Uterus (tissue), 4 donors: Measurements from ENCODE around the gene GRK5. TPM values are rescaled to one million over a fixed set of nuclear protein-coding genes. Genes with fewer than 3 reads are reported as not detected.

Experiments
- DNase-seq, 2 donors: peaks; one replicate each; pipeline ENCODE4 v3.0.0-alpha.2; 2019 to 2020
- H3K27ac ChIP-seq, 2 donors: fragments of 200-600 bp; sonication (generic); 1 replicate in 1 of 2; 2 replicates in 1 of 2; pipeline ENCODE4 v1.5.1; 2016 to 2018
- H3K27me3 ChIP-seq, 2 donors: fragments of 200-600 bp; sonication (generic); one replicate each; pipeline ENCODE4 v1.5.1; 2018 to 2019; ENCODE audit warnings: control low read depth in 1 of 2
- H3K36me3 ChIP-seq, 2 donors: fragments of 200-600 bp; sonication (generic); one replicate each; pipeline ENCODE4 v1.5.1; 2019; ENCODE audit warnings: control low read depth in 1 of 2
- H3K4me1 ChIP-seq, 2 donors: fragments of 200-600 bp; sonication (generic); one replicate each; pipeline ENCODE4 v1.5.1; 2018 to 2019; ENCODE audit warnings: control low read depth in 1 of 2
- H3K4me3 ChIP-seq, 2 donors: fragments of 200-600 bp; sonication (generic); 1 replicate in 1 of 2; 2 replicates in 1 of 2; pipeline ENCODE4 v1.5.1; 2018 to 2019; ENCODE audit warnings: mild to moderate bottlenecking in 1 of 2
- H3K9me3 ChIP-seq, 2 donors: fragments of 200-600 bp; sonication (generic); one replicate each; pipeline ENCODE4 v1.5.1; 2019; ENCODE audit warnings: control low read depth in 1 of 2
- POLR2A ChIP-seq, 2 donors: fragments of 450-650 bp; IDR thresholded peaks; one replicate each; pipeline ENCODE4 v1.6.1; 2016; ENCODE audit warnings: antibody characterized with exemption in 2 of 2, mild to moderate bottlenecking in 1 of 2, moderate library complexity in 1 of 2
- intact Hi-C: fragments of 100-400 bp; cut with DNase I; formaldehyde crosslinking; loops from one replicate; pipeline ENCODE4 v1.15.1; 2023; ENCODE audit warnings: low total_unique reads
- total RNA-seq, 4 donors: library from RNA; depleted of rRNA in 3 of 4; stranded (reverse); fragments of >200 nt in 3 of 4; gene quantifications; one replicate each; pipeline versions ENCODE4 v1.1.0 to v1.2.4, GENCODE V29; 2014 to 2023
- TF ChIP-seq, protein P1 (sequence below), 4 experiments: fragments of 200-600 bp in 2 of 4; fragments of 450-650 bp in 2 of 4; sonication (generic) in 2 of 4; IDR thresholded peaks; one replicate each; pipeline ENCODE4 v1.5.1; 2016 to 2019; ENCODE audit warnings: antibody characterized with exemption in 4 of 4, mild to moderate bottlenecking in 2 of 4, moderate library complexity in 1 of 4
- donor health status: DM: yes; HTN: yes; CAD: no.

The GRK5 gene
- total RNA-seq, 4 donors from 2014 or later, result 11.6 to 34.6 (median 14.1) TPM

- Histone ChIP-seq H3K36me3 (no peaks in the 10 kb centered on the region), H3K9me3 (no peaks in the 10 kb centered on the region), H3K4me1 (peaks cover 10 to 11% of the 10 kb centered on the region in 2 donors), H3K27me3 (no peaks in the 10 kb centered on the region), H3K27ac (no peak overlapping the region), H3K4me3 (no peak overlapping the region)
- no peak for DNase-seq
- intact Hi-C loops, result no loop called here
- TF ChIP-seq POLR2A (IDR thresholded peaks at IDR 0.05), result no peak
- TF ChIP-seq, protein P1, sequence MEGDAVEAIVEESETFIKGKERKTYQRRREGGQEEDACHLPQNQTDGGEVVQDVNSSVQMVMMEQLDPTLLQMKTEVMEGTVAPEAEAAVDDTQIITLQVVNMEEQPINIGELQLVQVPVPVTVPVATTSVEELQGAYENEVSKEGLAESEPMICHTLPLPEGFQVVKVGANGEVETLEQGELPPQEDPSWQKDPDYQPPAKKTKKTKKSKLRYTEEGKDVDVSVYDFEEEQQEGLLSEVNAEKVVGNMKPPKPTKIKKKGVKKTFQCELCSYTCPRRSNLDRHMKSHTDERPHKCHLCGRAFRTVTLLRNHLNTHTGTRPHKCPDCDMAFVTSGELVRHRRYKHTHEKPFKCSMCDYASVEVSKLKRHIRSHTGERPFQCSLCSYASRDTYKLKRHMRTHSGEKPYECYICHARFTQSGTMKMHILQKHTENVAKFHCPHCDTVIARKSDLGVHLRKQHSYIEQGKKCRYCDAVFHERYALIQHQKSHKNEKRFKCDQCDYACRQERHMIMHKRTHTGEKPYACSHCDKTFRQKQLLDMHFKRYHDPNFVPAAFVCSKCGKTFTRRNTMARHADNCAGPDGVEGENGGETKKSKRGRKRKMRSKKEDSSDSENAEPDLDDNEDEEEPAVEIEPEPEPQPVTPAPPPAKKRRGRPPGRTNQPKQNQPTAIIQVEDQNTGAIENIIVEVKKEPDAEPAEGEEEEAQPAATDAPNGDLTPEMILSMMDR (IDR thresholded peaks at IDR 0.05), result no peak
These were observed 210.5 kb downstream of the GRK5 start for GRCh38 chr10:119417852-119418251.

- Histone ChIP-seq H3K9me3 (no peaks in the 10 kb centered on the region), H3K4me3 (no peak overlapping the region), H3K4me1 (peaks cover 4 to 6% of the 10 kb centered on the region in 2 donors), H3K27ac (no peak overlapping the region), H3K36me3 (no peaks in the 10 kb centered on the region), H3K27me3 (no peaks in the 10 kb centered on the region)
- TF ChIP-seq, protein P1 (IDR thresholded peaks at IDR 0.05), result no peak
- no peak for TF ChIP-seq POLR2A (IDR thresholded peaks at IDR 0.05)
- intact Hi-C loops, result no loop called here
- no peak for DNase-seq
These were observed 211.0 kb downstream of the GRK5 start for GRCh38 chr10:119418362-119418761.

GRCh38 chr10:119419931-119420330 is 212.6 kb downstream of the GRK5 start:
- no peak for TF ChIP-seq POLR2A (IDR thresholded peaks at IDR 0.05)
- TF ChIP-seq, protein P1 (IDR thresholded peaks at IDR 0.05), result no peak

DNA sequence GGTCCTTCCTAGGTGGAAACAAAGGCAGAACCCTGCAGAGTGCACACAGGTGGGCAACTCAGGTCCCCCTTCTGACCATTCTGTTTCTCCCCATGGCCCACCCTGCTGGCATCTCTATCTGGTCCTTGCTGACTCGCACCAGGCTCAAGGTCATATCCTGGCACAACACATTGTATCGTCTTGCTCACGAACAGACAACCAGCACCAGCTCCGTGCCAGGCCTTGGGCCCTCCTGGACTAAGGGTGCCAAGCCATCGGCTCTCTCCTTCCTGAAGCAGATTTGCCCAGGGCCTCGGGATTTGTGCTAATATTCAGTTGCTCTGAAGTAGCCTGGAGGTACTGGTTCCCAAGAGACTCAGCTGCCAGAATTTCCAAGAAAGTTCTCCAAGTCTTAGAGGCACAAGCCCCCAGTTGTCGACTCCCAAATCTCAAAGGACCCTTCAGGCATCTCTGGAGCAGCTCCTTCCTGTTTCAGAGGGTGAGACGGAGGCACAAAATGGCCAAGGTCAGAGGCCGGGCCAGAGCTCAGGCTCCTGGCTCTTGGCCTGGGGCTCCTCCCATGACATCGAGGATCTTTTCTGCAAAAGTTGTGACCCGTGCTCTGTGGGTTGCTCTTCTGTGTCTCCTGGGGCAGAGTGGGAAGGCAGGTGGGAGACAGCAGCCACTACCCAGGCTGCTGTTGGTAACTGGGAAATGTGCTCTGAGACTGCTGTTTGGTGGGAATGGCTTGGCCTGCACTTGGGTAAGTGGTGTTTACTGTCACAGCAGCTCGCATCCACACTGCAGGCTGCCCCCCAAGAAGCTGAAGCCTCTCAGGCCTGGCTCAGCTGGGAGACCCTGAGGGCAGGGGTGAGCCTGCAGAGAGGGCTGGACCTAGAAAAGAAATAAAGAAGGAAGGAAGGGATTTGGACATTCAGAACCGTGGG is 213.8 kb downstream of the GRK5 start:
- Histone ChIP-seq H3K36me3 (no peaks in the 10 kb centered on the region), H3K4me3 (no peak overlapping the region), H3K4me1 (no peaks in the 10 kb centered on the region), H3K27me3 (no peaks in the 10 kb centered on the region), H3K27ac (no peak overlapping the region), H3K9me3 (no peaks in the 10 kb centered on the region)
- intact Hi-C loops, result no loop called here
- TF ChIP-seq, protein P1 (IDR thresholded peaks at IDR 0.05), result no peak
- TF ChIP-seq POLR2A (IDR thresholded peaks at IDR 0.05), result no peak
- DNase-seq, result no peak

More at GRCh38 chr10:119419931-119420330, 212.6 kb downstream of the GRK5 start:
- Histone ChIP-seq H3K4me3 (no peak overlapping the region), H3K27me3 (no peaks in the 10 kb centered on the region), H3K36me3 (no peaks in the 10 kb centered on the region), H3K27ac (no peak overlapping the region), H3K4me1 (no peaks in the 10 kb centered on the region), H3K9me3 (no peaks in the 10 kb centered on the region)
- DNase-seq, result no peak
- intact Hi-C loops, result no loop called here
